ENCODE results near the gene TIMP1. TPM values are rescaled to one million over a fixed set of nuclear protein-coding genes. Genes with fewer than 3 reads are reported as not detected.

Gene TIMP1
- total and polyA plus RNA-seq, 2 of the 13 experiments (the other 11 are each of a cell fraction or from before 2014, with no cell fraction given) = 12.3 to 45.8 TPM

GRCh38 chrX:47623540-47624027 lies 41.3 kb downstream of the TIMP1 start (continued):
- TF ChIP-seq, protein P1, sequence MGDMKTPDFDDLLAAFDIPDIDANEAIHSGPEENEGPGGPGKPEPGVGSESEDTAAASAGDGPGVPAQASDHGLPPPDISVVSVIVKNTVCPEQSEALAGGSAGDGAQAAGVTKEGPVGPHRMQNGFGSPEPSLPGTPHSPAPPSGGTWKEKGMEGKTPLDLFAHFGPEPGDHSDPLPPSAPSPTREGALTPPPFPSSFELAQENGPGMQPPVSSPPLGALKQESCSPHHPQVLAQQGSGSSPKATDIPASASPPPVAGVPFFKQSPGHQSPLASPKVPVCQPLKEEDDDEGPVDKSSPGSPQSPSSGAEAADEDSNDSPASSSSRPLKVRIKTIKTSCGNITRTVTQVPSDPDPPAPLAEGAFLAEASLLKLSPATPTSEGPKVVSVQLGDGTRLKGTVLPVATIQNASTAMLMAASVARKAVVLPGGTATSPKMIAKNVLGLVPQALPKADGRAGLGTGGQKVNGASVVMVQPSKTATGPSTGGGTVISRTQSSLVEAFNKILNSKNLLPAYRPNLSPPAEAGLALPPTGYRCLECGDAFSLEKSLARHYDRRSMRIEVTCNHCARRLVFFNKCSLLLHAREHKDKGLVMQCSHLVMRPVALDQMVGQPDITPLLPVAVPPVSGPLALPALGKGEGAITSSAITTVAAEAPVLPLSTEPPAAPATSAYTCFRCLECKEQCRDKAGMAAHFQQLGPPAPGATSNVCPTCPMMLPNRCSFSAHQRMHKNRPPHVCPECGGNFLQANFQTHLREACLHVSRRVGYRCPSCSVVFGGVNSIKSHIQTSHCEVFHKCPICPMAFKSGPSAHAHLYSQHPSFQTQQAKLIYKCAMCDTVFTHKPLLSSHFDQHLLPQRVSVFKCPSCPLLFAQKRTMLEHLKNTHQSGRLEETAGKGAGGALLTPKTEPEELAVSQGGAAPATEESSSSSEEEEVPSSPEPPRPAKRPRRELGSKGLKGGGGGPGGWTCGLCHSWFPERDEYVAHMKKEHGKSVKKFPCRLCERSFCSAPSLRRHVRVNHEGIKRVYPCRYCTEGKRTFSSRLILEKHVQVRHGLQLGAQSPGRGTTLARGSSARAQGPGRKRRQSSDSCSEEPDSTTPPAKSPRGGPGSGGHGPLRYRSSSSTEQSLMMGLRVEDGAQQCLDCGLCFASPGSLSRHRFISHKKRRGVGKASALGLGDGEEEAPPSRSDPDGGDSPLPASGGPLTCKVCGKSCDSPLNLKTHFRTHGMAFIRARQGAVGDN (CRISPR knock-in tag; IDR thresholded peaks at IDR 0.05) = peak; percentile 27; the same call in 1 of the 2 replicates
- TF ChIP-seq, protein P2, sequence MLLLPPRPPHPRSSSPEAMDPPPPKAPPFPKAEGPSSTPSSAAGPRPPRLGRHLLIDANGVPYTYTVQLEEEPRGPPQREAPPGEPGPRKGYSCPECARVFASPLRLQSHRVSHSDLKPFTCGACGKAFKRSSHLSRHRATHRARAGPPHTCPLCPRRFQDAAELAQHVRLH (CRISPR knock-in tag; IDR thresholded peaks at IDR 0.05; ENCODE audit: borderline replicate concordance, low read depth) = no peak
- TF ChIP-seq LBX2 (CRISPR knock-in tag; IDR thresholded peaks at IDR 0.05; ENCODE audit: borderline replicate concordance) (no peak), PAXIP1 (CRISPR knock-in tag; conservative IDR thresholded peaks at IDR 0.05) (no peak), ZNF503 (CRISPR knock-in tag; IDR thresholded peaks at IDR 0.05) (no peak), CCAR2 (optimal IDR thresholded peaks at IDR 0.05; ENCODE audit: low read depth, low read length) (no peak), ZNF660 (CRISPR knock-in tag; IDR thresholded peaks at IDR 0.05; ENCODE audit: borderline replicate concordance, low read depth) (no peak), SMARCE1 (IDR thresholded peaks at IDR 0.05; ENCODE audit: borderline replicate concordance) (no peak), NFYC (CRISPR knock-in tag; IDR thresholded peaks at IDR 0.05) (peak; percentile 69), ONECUT2 (CRISPR knock-in tag; IDR thresholded peaks at IDR 0.05) (no peak), TIGD3 (CRISPR knock-in tag; IDR thresholded peaks at IDR 0.05; ENCODE audit: borderline replicate concordance) (no peak), ZNF570 (CRISPR knock-in tag; IDR thresholded peaks at IDR 0.05; ENCODE audit: borderline replicate concordance) (no peak)
- TF ChIP-seq, protein P3, sequence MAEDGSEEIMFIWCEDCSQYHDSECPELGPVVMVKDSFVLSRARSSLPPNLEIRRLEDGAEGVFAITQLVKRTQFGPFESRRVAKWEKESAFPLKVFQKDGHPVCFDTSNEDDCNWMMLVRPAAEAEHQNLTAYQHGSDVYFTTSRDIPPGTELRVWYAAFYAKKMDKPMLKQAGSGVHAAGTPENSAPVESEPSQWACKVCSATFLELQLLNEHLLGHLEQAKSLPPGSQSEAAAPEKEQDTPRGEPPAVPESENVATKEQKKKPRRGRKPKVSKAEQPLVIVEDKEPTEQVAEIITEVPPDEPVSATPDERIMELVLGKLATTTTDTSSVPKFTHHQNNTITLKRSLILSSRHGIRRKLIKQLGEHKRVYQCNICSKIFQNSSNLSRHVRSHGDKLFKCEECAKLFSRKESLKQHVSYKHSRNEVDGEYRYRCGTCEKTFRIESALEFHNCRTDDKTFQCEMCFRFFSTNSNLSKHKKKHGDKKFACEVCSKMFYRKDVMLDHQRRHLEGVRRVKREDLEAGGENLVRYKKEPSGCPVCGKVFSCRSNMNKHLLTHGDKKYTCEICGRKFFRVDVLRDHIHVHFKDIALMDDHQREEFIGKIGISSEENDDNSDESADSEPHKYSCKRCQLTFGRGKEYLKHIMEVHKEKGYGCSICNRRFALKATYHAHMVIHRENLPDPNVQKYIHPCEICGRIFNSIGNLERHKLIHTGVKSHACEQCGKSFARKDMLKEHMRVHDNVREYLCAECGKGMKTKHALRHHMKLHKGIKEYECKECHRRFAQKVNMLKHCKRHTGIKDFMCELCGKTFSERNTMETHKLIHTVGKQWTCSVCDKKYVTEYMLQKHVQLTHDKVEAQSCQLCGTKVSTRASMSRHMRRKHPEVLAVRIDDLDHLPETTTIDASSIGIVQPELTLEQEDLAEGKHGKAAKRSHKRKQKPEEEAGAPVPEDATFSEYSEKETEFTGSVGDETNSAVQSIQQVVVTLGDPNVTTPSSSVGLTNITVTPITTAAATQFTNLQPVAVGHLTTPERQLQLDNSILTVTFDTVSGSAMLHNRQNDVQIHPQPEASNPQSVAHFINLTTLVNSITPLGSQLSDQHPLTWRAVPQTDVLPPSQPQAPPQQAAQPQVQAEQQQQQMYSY (CRISPR knock-in tag; IDR thresholded peaks at IDR 0.05) = no peak

Measured in HepG2 (cell line).